ENCODE measurements around the gene OR10H1.

OR10H1 gene

GRCh38 chr19:15758379-15758778 lies 57.1 kb downstream of the OR10H1 start:
- H3K4me3 ChIP-seq (replicated peaks in 1 of 2; ENCODE audit: low read depth in 2 of 2, low read length in 2 of 2) = no peak overlapping the region
- TF ChIP-seq CTCF (IDR thresholded peaks at IDR 0.05; ENCODE audit: low read depth, low read length) = no peak
- no peak for DNase-seq (ENCODE audit: low read depth in 2 of 2)

All from cardiac fibroblast (primary cell).